Endodermal cell (in vitro differentiated cells): Measurements from ENCODE around the gene PNO1. TPM values are rescaled to one million over a fixed set of nuclear protein-coding genes. Genes with fewer than 3 reads are reported as not detected.
"Not testable (repeated sequence)": the region's sequence is repeated elsewhere in the genome, so short reads cannot be mapped to it uniquely, and the experiment has no call there.

ENCODE experiments used
- DNase-seq: peaks from one replicate; pipeline ENCODE4 v3.0.0-alpha.2; 2017
- H3K27ac ChIP-seq: 2 replicates; pipeline ENCODE4 v1.5.1; 2013; ENCODE audit warnings: mild to moderate bottlenecking, low read depth, low read length, moderate library complexity
- H3K27me3 ChIP-seq: 2 replicates; pipeline ENCODE4 v1.6.1; 2013; ENCODE audit warnings: mild to moderate bottlenecking, low read length, moderate library complexity; ENCODE audit not compliant: insufficient read depth, control insufficient read depth, poor library complexity, severe bottlenecking
- H3K36me3 ChIP-seq: 2 replicates; pipeline ENCODE4 v1.7.0; 2013; ENCODE audit warnings: mild to moderate bottlenecking, low read length, moderate library complexity; ENCODE audit not compliant: control insufficient read depth, insufficient read depth
- H3K4me1 ChIP-seq: one replicate; pipeline ENCODE4 v1.7.0; 2013; ENCODE audit warnings: low read length; ENCODE audit not compliant: control insufficient read depth, insufficient read depth
- H3K4me3 ChIP-seq: 2 replicates; pipeline ENCODE4 v1.5.1; 2013; ENCODE audit warnings: mild to moderate bottlenecking, low read length, moderate library complexity
- H3K9ac ChIP-seq: 2 replicates; pipeline ENCODE4 v1.6.1; 2013; ENCODE audit warnings: mild to moderate bottlenecking, low read length, moderate library complexity; ENCODE audit not compliant: poor library complexity, severe bottlenecking; ENCODE audit errors: extremely low read depth
- H3K9me3 ChIP-seq: 2 replicates; pipeline ENCODE4 v1.6.1; 2013; ENCODE audit warnings: mild to moderate bottlenecking, low read length, moderate library complexity; ENCODE audit not compliant: control insufficient read depth
- H3K27ac Mint-ChIP-seq: 2 replicates; pipeline ENCODE4 v1.8.0; 2020; ENCODE audit warnings: mixed read lengths
- H3K27me3 Mint-ChIP-seq: 2 replicates; pipeline ENCODE4 v1.8.0; 2021; ENCODE audit warnings: mild to moderate bottlenecking, mixed read lengths; ENCODE audit not compliant: insufficient read depth
- H3K36me3 Mint-ChIP-seq: 2 replicates; pipeline ENCODE4 v1.8.0; 2020; ENCODE audit warnings: low read depth, mixed read lengths
- H3K4me1 Mint-ChIP-seq: 2 replicates; pipeline ENCODE4 v1.8.0; 2020; ENCODE audit warnings: mixed read lengths
- H3K4me3 Mint-ChIP-seq: 2 replicates; pipeline ENCODE4 v1.8.0; 2020; ENCODE audit warnings: mild to moderate bottlenecking, moderate library complexity, mixed read lengths
- H3K9me3 Mint-ChIP-seq: 2 replicates; pipeline ENCODE4 v1.8.0; 2020; ENCODE audit warnings: mild to moderate bottlenecking, mixed read lengths
- WGBS, 2 experiments: methylation state at CpG; one replicate each; pipeline versions ENCODE4 v1.1.5 to v1.1.7; 2013; ENCODE audit warnings: missing lambda C conversion rate in 2 of 2, mixed read lengths in 1 of 2; ENCODE audit not compliant: insufficient coverage in 1 of 2, insufficient read length in 1 of 2; 5-methylcytosine and 5-hydroxymethylcytosine counted together
- total RNA-seq, 2 donors: library from RNA; stranded (reverse); fragmentation: NEBNext Ultra II Directional in 1 of 2; extraction: Animal tissue kit (Norgen Biotek cat#: 25700) in 1 of 2; gene quantifications; 2 replicates in 1 of 2; 3 replicates in 1 of 2; pipeline ENCODE4 v1.2.1, GENCODE V29; 2021
- TF ChIP-seq, protein P1 (sequence below): fragments of 200-600 bp; sonication (generic); conservative IDR thresholded peaks from 2 replicates; pipeline ENCODE4 v1.5.0; 2021; ENCODE audit warnings: antibody characterized with exemption, mild to moderate bottlenecking

PNO1 gene
- total RNA-seq, 2 donors from 2014 or later, result 16.6 to 21.3 TPM

DNA sequence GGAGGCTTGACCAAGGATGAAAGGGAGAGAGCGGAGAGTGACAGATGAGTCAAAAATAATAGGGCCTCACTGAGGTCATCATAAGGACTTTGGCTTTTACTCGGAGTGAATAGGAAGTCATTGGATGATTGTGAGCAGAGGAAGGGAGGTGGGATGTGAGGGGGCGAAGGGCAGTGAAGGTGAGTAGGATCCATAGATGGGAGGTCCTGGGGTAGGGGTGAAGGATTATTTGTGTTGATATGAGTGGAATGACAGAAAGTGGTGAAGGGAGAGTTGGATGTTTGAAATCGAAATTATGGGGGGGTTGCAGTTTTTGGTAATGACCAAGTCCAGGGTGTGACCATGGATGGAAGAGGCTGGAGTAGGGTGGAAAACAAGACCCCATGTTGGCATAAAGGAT is 14.0 kb downstream of the PNO1 start:
- Mint-ChIP-seq H3K9me3 (no peaks in the 10 kb centered on the region), H3K27me3 (no peaks in the 10 kb centered on the region), H3K4me1 (no peaks in the 10 kb centered on the region), H3K27ac (no peak overlapping the region), H3K4me3 (no peak overlapping the region), H3K36me3 (peaks cover 26% of the 10 kb centered on the region)
- DNase-seq, result no peak
- Histone ChIP-seq H3K4me3 (no peak overlapping the region), H3K36me3 (peaks cover 88% of the 10 kb centered on the region), H3K9ac (no peak overlapping the region), H3K4me1 (no peaks in the 10 kb centered on the region), H3K9me3 (no peaks in the 10 kb centered on the region), H3K27me3 (no peaks in the 10 kb centered on the region), H3K27ac (no peak overlapping the region)
- TF ChIP-seq, protein P1, sequence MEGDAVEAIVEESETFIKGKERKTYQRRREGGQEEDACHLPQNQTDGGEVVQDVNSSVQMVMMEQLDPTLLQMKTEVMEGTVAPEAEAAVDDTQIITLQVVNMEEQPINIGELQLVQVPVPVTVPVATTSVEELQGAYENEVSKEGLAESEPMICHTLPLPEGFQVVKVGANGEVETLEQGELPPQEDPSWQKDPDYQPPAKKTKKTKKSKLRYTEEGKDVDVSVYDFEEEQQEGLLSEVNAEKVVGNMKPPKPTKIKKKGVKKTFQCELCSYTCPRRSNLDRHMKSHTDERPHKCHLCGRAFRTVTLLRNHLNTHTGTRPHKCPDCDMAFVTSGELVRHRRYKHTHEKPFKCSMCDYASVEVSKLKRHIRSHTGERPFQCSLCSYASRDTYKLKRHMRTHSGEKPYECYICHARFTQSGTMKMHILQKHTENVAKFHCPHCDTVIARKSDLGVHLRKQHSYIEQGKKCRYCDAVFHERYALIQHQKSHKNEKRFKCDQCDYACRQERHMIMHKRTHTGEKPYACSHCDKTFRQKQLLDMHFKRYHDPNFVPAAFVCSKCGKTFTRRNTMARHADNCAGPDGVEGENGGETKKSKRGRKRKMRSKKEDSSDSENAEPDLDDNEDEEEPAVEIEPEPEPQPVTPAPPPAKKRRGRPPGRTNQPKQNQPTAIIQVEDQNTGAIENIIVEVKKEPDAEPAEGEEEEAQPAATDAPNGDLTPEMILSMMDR, result no peak
- 95 to 100% methylated on average over 3 of the region's 4 CpGs for WGBS, 2 experiments

DNA sequence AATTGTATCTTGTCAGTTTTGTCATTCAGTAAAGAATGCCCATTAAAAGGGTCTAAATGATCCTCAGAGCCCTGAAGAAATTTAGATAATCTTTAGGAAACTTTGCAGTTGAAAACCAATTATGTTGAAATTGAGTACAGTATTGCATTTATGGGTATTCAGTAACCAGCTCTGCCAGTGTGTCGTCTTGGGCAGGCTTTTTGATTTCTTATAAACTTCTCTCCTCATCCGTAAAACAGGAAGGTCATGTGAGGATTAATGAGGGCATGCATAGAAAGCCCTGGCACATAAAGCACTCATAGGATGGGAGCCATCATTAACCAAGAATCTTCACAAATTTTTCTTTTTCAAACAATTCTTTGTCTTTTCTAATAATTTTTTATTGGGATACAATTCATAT is 14.8 kb downstream of the PNO1 start:
- no peak overlapping the region for H3K27ac ChIP-seq
- H3K4me3 ChIP-seq, result no peak overlapping the region
- TF ChIP-seq, protein P1, result no peak
- H3K9ac ChIP-seq, result no peak overlapping the region
- H3K9me3 Mint-ChIP-seq, result no peaks in the 10 kb centered on the region
- no peaks in the 10 kb centered on the region for H3K4me1 Mint-ChIP-seq
- H3K27me3 ChIP-seq, result no peaks in the 10 kb centered on the region
- H3K4me3 Mint-ChIP-seq, result no peak overlapping the region
- H3K27me3 Mint-ChIP-seq, result no peaks in the 10 kb centered on the region
- no peak overlapping the region for H3K27ac Mint-ChIP-seq
- H3K9me3 ChIP-seq, result no peaks in the 10 kb centered on the region
- H3K4me1 ChIP-seq, result no peaks in the 10 kb centered on the region
- DNase-seq, result no peak
- 94 to 100% methylated on average over 2 of the region's 2 CpGs for WGBS, 2 experiments
- peaks cover 88% of the 10 kb centered on the region for H3K36me3 ChIP-seq
- H3K36me3 Mint-ChIP-seq, result peaks cover 22% of the 10 kb centered on the region

DNA sequence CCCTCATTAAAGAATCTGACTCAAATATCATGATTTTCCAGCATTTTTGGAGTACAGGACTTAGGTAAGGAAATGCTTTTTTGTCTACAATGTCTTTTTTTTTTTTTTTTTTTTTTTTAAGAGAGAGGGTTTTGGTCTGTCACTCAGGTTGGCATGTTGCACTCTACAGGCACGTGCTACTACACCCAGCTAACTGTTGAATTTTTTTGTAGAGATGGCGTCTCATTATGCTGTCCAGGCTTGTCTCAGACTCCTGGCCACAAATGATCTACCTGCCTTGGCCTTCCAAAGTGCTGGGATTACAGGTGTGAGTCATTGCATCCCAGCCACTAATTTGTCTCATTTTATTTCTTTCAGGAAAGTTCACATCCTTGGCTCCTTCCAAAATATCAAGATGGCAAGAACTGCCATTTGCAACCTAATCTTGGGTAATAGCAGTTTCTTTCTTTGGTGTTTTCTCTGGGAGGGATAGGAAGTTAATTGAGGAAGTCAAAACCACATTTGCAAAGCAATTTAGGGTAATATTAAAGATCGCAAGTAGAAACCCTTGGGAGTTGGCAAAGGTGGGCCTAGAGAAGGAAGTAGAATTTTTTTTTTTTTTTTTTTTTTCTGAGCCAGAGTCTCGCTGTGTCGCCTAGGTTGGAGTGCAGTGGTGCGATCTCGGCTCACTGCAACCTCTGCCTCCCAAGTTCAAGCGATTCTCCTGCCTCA is 15.5 kb downstream of the PNO1 start:
- Histone ChIP-seq H3K4me3 (no peak overlapping the region), H3K9ac (no peak overlapping the region), H3K4me1 (no peaks in the 10 kb centered on the region), H3K36me3 (peaks cover 86% of the 10 kb centered on the region), H3K9me3 (no peaks in the 10 kb centered on the region), H3K27me3 (no peaks in the 10 kb centered on the region), H3K27ac (no peak overlapping the region)
- no peak overlapping the region for H3K4me3 Mint-ChIP-seq
- H3K4me1 Mint-ChIP-seq, result no peaks in the 10 kb centered on the region
- peaks cover 22% of the 10 kb centered on the region for H3K36me3 Mint-ChIP-seq
- no peak for DNase-seq
- TF ChIP-seq, protein P1, result no peak
- H3K27me3 Mint-ChIP-seq, result no peaks in the 10 kb centered on the region
- no peaks in the 10 kb centered on the region for H3K9me3 Mint-ChIP-seq
- no peak overlapping the region for H3K27ac Mint-ChIP-seq
- WGBS, 2 experiments, result 98% methylated on average over 7 to 8 of the region's 8 CpGs

DNA sequence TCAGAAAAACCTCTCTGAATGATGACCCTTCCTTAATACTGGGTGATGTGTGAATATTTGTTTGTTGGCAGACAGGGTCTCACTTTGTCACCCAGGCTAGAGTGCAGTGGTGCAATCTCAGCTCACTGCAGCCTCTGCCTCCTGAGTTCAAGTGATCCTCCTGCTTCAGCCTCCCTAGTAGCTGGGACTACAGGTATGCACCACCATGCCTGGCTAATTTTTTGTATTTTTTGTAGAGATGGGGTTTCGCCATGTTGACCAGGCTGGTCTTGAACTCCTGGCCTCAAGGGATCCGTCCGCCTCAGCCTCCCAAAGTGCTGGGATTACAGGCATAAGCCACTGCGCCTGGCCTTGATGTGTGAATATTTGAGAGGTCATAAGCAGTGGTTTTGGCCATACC is 17.5 kb downstream of the PNO1 start:
- H3K36me3 Mint-ChIP-seq, result peaks cover 22% of the 10 kb centered on the region
- 96% methylated on average over 4 of the region's 4 CpGs for WGBS, 2 experiments
- H3K9ac ChIP-seq, H3K27me3 Mint-ChIP-seq, DNase-seq, H3K4me1 ChIP-seq, H3K4me1 Mint-ChIP-seq, H3K4me3 Mint-ChIP-seq, H3K4me3 ChIP-seq, H3K27ac ChIP-seq, H3K27ac Mint-ChIP-seq, H3K9me3 ChIP-seq, H3K27me3 ChIP-seq, H3K9me3 Mint-ChIP-seq: not testable (repeated sequence)
- H3K36me3 ChIP-seq, result peaks cover 89% of the 10 kb centered on the region
